NB4 (cell line): Measurements from ENCODE around the gene RAD1.

Experiments used
- DNase-seq: peaks from one replicate; pipeline ENCODE4 v3.0.0; 2010; ENCODE audit warnings: low read depth
- H3K4me3 ChIP-seq: one replicate; pipeline ENCODE4 v1.5.1; 2011; ENCODE audit warnings: mild to moderate bottlenecking, low read depth, low read length, moderate library complexity
- MAX ChIP-seq: IDR thresholded peaks from 2 replicates; pipeline ENCODE4 v1.6.1; 2011; ENCODE audit warnings: low read depth, low read length
- MYC ChIP-seq: IDR thresholded peaks from 2 replicates; pipeline ENCODE4 v1.6.1; 2011; ENCODE audit warnings: low read depth, low read length
- POLR2A ChIP-seq: IDR thresholded peaks from 2 replicates; pipeline ENCODE4 v1.6.1; 2011; ENCODE audit warnings: mild to moderate bottlenecking; ENCODE audit not compliant: insufficient read length; ENCODE audit errors: extremely low read depth
- TF ChIP-seq, protein P1 (sequence below): IDR thresholded peaks from one replicate; pipeline ENCODE4 v1.5.1; 2012; ENCODE audit warnings: low read depth, low read length

RAD1 gene

DNA sequence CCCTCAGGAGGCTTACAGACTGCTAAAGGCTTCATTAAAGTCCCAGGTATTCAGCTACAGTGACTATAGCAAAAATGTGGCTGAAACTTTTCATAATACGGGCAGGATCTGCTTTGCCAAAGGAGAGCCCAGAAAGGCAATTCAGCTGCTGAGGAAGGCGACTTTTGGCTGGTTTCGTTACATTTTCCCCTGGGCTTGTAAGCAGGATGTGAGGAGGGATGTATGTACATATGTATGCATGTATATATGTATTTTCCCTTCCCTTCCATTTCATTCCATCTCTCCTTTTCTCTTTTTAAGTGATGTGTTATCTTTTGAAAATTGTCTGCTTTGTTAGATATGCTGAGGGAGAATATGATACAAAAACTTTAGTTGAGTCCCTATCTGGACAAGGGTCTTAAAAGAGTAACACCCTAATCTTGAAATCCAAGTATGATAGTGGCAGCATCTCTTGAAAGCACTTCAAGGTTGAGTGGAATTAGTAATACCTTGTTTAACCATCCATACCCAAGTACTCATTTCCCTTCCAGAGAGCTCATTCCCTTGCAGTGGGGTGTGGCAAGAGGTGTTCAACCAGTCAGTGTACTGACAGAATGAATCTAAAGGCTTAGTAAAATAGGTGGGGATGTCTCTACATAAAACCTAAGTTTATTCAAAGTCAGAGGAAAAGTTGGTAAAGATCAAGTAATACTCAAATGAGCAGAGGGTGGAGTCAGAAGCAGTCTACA is 28.7 kb downstream of the RAD1 start:
- H3K4me3 ChIP-seq = no peak overlapping the region
- DNase-seq = no peak
- TF ChIP-seq MAX = no peak
- TF ChIP-seq POLR2A = no peak
- TF ChIP-seq MYC = no peak
- TF ChIP-seq, protein P1, sequence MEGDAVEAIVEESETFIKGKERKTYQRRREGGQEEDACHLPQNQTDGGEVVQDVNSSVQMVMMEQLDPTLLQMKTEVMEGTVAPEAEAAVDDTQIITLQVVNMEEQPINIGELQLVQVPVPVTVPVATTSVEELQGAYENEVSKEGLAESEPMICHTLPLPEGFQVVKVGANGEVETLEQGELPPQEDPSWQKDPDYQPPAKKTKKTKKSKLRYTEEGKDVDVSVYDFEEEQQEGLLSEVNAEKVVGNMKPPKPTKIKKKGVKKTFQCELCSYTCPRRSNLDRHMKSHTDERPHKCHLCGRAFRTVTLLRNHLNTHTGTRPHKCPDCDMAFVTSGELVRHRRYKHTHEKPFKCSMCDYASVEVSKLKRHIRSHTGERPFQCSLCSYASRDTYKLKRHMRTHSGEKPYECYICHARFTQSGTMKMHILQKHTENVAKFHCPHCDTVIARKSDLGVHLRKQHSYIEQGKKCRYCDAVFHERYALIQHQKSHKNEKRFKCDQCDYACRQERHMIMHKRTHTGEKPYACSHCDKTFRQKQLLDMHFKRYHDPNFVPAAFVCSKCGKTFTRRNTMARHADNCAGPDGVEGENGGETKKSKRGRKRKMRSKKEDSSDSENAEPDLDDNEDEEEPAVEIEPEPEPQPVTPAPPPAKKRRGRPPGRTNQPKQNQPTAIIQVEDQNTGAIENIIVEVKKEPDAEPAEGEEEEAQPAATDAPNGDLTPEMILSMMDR = no peak

DNA sequence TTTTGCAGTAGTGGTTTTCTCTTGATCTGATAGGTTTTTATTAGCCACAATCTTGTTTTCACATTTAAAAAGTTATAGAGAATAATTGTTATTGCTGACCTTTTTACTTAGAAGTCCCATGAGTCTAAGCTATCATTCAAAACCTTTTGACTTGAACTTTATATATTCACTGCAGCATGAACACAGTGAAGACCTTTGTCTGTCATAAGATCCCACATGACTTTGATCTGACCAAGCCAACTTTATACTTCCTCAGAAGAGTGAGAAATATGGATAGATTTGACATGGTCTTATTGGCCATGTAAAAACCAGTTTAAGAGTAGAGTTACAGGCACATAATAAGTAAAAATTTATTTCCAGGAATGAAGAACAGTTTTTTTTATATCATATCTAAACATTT is 34.1 kb downstream of the RAD1 start:
- TF ChIP-seq MYC (no peak), POLR2A (no peak), MAX (no peak)
- TF ChIP-seq, protein P1 = no peak
- DNase-seq = no peak
- H3K4me3 ChIP-seq = no peak overlapping the region

DNA sequence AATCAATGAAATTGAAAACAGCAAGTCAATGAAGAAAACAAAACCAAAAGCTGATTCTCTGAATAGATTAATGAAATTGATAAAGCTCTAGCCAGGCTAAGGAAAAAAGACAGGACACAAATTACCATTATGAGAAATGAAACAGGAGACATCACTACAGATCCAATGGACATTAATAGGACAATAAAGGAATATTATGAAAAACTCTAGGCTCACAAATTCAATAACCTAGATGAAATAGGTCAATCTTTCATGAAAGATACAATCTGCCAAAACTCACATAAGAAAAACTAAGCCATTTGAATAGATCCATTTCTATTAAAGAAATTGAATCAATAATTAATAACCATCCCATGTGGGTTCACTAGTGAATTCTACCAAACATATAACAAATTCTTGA is 39.0 kb downstream of the RAD1 start:
- no peak for TF ChIP-seq MAX
- TF ChIP-seq, protein P1 = no peak
- no peak for TF ChIP-seq MYC
- no peak for TF ChIP-seq POLR2A
- H3K4me3 ChIP-seq = no peak overlapping the region
- DNase-seq = no peak

DNA sequence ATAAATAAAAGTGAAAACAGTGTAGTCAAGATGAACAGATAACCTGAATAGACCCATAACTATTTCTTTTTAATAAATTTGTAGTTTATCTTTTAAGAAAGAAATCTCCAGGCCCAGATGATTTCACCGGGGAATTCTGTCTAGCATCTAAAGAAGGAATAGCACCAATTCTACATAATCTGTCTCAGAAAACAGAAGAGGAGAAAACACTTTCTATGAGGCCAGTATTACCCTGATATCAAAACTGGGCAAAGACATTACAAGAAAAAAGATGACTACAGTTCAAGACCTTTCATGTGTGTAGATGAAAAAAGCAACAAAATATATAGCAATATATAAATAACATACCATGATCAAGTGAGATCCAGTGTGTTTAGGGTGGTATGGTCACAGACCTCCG is 44.9 kb downstream of the RAD1 start:
- H3K4me3 ChIP-seq = no peak overlapping the region
- TF ChIP-seq, protein P1 = no peak
- TF ChIP-seq MAX (no peak), MYC (no peak), POLR2A (no peak)
- DNase-seq = no peak

DNA sequence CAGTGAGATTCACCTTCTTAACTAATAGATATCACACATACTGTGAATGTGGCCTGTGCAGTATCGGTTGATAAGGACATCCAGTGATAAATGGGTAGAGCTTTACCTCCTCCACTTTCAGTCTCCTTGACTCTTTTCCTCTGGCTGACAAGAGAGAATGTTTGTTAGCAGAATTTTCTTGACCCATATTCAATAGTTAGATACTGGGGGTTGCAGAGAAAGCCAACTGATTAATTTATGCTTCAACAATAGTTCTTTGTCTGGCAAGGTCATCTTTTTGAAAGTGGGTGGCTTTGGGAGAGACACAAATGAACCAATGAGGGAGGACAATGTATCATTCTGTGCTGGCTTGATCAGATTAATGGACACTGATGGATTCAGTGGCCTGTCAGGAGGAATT is 46.0 kb downstream of the RAD1 start:
- TF ChIP-seq MYC = no peak
- TF ChIP-seq, protein P1 = no peak
- TF ChIP-seq MAX = no peak
- no peak for TF ChIP-seq POLR2A
- no peak for DNase-seq
- no peak overlapping the region for H3K4me3 ChIP-seq

- TF ChIP-seq MYC (no peak), POLR2A (no peak), MAX (no peak)
- TF ChIP-seq, protein P1 = no peak
- DNase-seq = no peak
- H3K4me3 ChIP-seq = no peak overlapping the region
These were observed 46.5 kb downstream of the RAD1 start for GRCh38 chr5:34868791-34869190.
